GM23338 (cell line): ENCODE data around the gene PDCD2L. TPM values are rescaled to one million over a fixed set of nuclear protein-coding genes. Genes with fewer than 3 reads are reported as not detected.

Experiments
- ATAC-seq: fragments of 200-7000 bp; cut with Tn5 transposase; 3 replicates; pipeline ENCODE4 v1.9.1; 2020
- DNase-seq: peaks from one replicate; pipeline ENCODE4 v3.0.0-alpha.2; 2015; ENCODE audit warnings: low spot score
- H2AFZ ChIP-seq: fragments of 200-600 bp; sonication (generic); 2 replicates; pipeline ENCODE4 v1.8.0; 2016; ENCODE audit warnings: antibody characterized with exemption, mild to moderate bottlenecking, moderate library complexity
- H3F3A ChIP-seq: fragments of 200-600 bp; sonication (generic); replicated peaks from 2 replicates; pipeline ENCODE4 v1.8.0; 2017; ENCODE audit warnings: antibody characterized with exemption, mixed run types, low read depth
- H3K27ac ChIP-seq: fragments of 200-600 bp; sonication (generic); 2 replicates; pipeline ENCODE4 v1.6.1; 2016; ENCODE audit warnings: low read depth
- H3K27me3 ChIP-seq: fragments of 200-600 bp; sonication (generic); 2 replicates; pipeline ENCODE4 v1.8.0; 2016; ENCODE audit warnings: mild to moderate bottlenecking, mixed run types, moderate library complexity; ENCODE audit not compliant: insufficient read depth
- H3K36me3 ChIP-seq: fragments of 200-600 bp; sonication (generic); 2 replicates; pipeline ENCODE4 v1.8.0; 2016; ENCODE audit warnings: mild to moderate bottlenecking; ENCODE audit not compliant: insufficient read depth
- H3K4me1 ChIP-seq: fragments of 200-600 bp; sonication (generic); 2 replicates; pipeline ENCODE4 v1.8.0; 2016; ENCODE audit warnings: mild to moderate bottlenecking, moderate library complexity; ENCODE audit not compliant: insufficient read depth
- H3K4me2 ChIP-seq: fragments of 200-600 bp; sonication (generic); 2 replicates; pipeline ENCODE4 v1.7.1; 2017; ENCODE audit warnings: mixed run types
- H3K4me3 ChIP-seq: fragments of 200-600 bp; sonication (generic); 2 replicates; pipeline ENCODE4 v1.6.1; 2016; ENCODE audit warnings: mixed run types
- H3K79me2 ChIP-seq: fragments of 200-600 bp; sonication (generic); replicated peaks from 2 replicates; pipeline ENCODE4 v1.8.0; 2017; ENCODE audit warnings: mild to moderate bottlenecking; ENCODE audit not compliant: insufficient read depth
- H3K9me2 ChIP-seq: fragments of 200-600 bp; sonication (generic); 2 replicates; pipeline ENCODE4 v1.8.0; 2017; ENCODE audit not compliant: insufficient read depth
- H4K20me1 ChIP-seq: fragments of 200-600 bp; sonication (generic); replicated peaks from 2 replicates; pipeline ENCODE4 v1.8.0; 2017; ENCODE audit warnings: mild to moderate bottlenecking; ENCODE audit not compliant: insufficient read depth
- H3K27ac Mint-ChIP-seq: 2 replicates; pipeline ENCODE4 v1.8.0; 2020; ENCODE audit warnings: inconsistent platforms, mild to moderate bottlenecking, moderate library complexity, mixed read lengths
- H3K27me3 Mint-ChIP-seq: 3 replicates; pipeline ENCODE4 v1.8.0; 2022; ENCODE audit warnings: low read depth, mild to moderate bottlenecking, moderate library complexity, mixed read lengths, inconsistent platforms; ENCODE audit not compliant: insufficient read depth, poor library complexity
- H3K36me3 Mint-ChIP-seq: 3 replicates; pipeline ENCODE4 v1.8.0; 2021; ENCODE audit warnings: low read depth, mild to moderate bottlenecking, inconsistent platforms, moderate library complexity, mixed read lengths
- H3K4me1 Mint-ChIP-seq: 3 replicates; pipeline ENCODE4 v1.8.0; 2020; ENCODE audit warnings: mild to moderate bottlenecking, inconsistent platforms, mixed read lengths
- H3K4me3 Mint-ChIP-seq: 3 replicates; pipeline ENCODE4 v1.8.0; 2021; ENCODE audit warnings: moderate library complexity, mild to moderate bottlenecking, inconsistent platforms, mixed read lengths
- H3K9me3 Mint-ChIP-seq: 3 replicates; pipeline ENCODE4 v1.8.0; 2020; ENCODE audit warnings: moderate library complexity, mild to moderate bottlenecking, inconsistent platforms, mixed read lengths
- CREB1 ChIP-seq: fragments of 250-450 bp; sonication (Bioruptor Pico); IDR thresholded peaks from 2 replicates; pipeline ENCODE4 v1.5.0; 2020; ENCODE audit warnings: low read depth, mild to moderate bottlenecking, moderate library complexity
- EZH2 ChIP-seq: fragments of 200-600 bp; sonication (generic); IDR thresholded peaks from one replicate; pipeline ENCODE4 v1.8.0; 2017; ENCODE audit warnings: antibody characterized with exemption, mild to moderate bottlenecking, low read depth; ENCODE audit not compliant: unreplicated experiment
- EZH2phosphoT487 ChIP-seq: fragments of 200-600 bp; sonication (generic); IDR thresholded peaks from one replicate; pipeline ENCODE4 v1.8.1; 2018; ENCODE audit warnings: antibody characterized with exemption; ENCODE audit not compliant: unreplicated experiment
- JUNB ChIP-seq: IDR thresholded peaks from one replicate; pipeline ENCODE4 v1.6.1; 2016; ENCODE audit warnings: antibody characterized with exemption; ENCODE audit not compliant: unreplicated experiment
- NANOG ChIP-seq: IDR thresholded peaks from 2 replicates; pipeline ENCODE4 v1.6.1; 2016; ENCODE audit warnings: antibody characterized with exemption, borderline replicate concordance
- POLR2AphosphoS5 ChIP-seq: IDR thresholded peaks from 2 replicates; pipeline ENCODE4 v1.6.1; 2016; ENCODE audit warnings: antibody characterized with exemption, low read depth
- STAT1 ChIP-seq: IDR thresholded peaks from one replicate; pipeline ENCODE4 v1.6.1; 2016; ENCODE audit warnings: antibody characterized with exemption; ENCODE audit not compliant: unreplicated experiment
- ZNF114 ChIP-seq: fragments of 250-450 bp; sonication (Bioruptor Pico); IDR thresholded peaks from 2 replicates; pipeline ENCODE4 v1.5.0; 2020; ENCODE audit warnings: mild to moderate bottlenecking, moderate library complexity
- ZNF331 ChIP-seq: fragments of 250-450 bp; sonication (Bioruptor Pico); IDR thresholded peaks from 2 replicates; pipeline ENCODE4 v1.5.0; 2020; ENCODE audit warnings: low read depth, mild to moderate bottlenecking, moderate library complexity
- polyA plus RNA-seq: library from polyadenylated mRNA; unstranded; fragments of >200 nt; fragmentation: Nextera tagmentation; extraction: Ambion mirVana; gene quantifications from 2 replicates; pipeline ENCODE4 v1.2.1, GENCODE V29; 2016
- total RNA-seq: library from RNA; depleted of rRNA; stranded (reverse); fragments of >200 nt; shearing (Covaris generic); gene quantifications from 2 replicates; pipeline ENCODE4 v1.2.3, GENCODE V29; 2014
- TF ChIP-seq, protein P1 (sequence below), 2 experiments: fragments of 200-600 bp in 1 of 2; sonication (generic) in 1 of 2; conservative IDR thresholded peaks; 2 replicates each; pipeline versions ENCODE4 v1.5.1 to v1.6.1; 2016 to 2017; ENCODE audit warnings: antibody characterized with exemption in 2 of 2, low read depth in 2 of 2, mild to moderate bottlenecking in 2 of 2, moderate library complexity in 1 of 2
- TF ChIP-seq, protein P2 (sequence below): IDR thresholded peaks from 2 replicates; pipeline ENCODE4 v1.6.1; 2016; ENCODE audit warnings: antibody characterized with exemption
- TF ChIP-seq, protein P3 (sequence below): fragments of 250-450 bp; sonication (Bioruptor Pico); IDR thresholded peaks from 2 replicates; pipeline ENCODE4 v1.5.0; 2020; ENCODE audit warnings: mild to moderate bottlenecking, moderate library complexity
- TF ChIP-seq, protein P4 (sequence below): IDR thresholded peaks from one replicate; pipeline ENCODE4 v1.6.1; 2018; ENCODE audit warnings: antibody characterized with exemption; ENCODE audit not compliant: unreplicated experiment

Gene PDCD2L
- total and polyA plus RNA-seq, 2 experiments from 2014 or later, result 61.3 to 67.2 TPM

DNA sequence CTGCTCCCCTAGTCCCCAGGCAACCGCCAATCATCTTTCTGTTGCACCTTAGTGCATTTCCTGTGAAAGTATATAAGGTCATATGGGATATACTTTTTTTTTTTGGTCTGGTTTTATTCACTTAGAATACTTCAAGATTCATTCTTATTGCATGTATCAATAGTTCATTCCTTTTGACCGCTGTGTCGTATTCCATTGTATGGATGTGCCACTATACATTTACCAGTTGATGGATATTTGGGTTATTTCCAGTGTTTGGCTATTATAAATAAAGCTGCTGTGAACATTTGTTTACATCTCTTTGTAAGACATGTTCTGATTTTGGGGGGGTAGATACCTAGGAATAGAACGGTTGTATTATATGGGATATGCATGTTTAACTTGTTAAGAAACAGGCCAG lies 14.1 kb downstream of the PDCD2L start:
- no peak for ATAC-seq
- H3K36me3 Mint-ChIP-seq, result peaks cover 84% of the 10 kb centered on the region
- peaks cover 14% of the 10 kb centered on the region; the same call in 1 of the 2 replicates for H4K20me1 ChIP-seq
- H3K4me2 ChIP-seq, result no peak overlapping the region
- no peak overlapping the region for H3K4me3 Mint-ChIP-seq
- 0 out of 2 replicates have a peak, but pooled peaks cover 2% of the 10 kb centered on the region for H3F3A ChIP-seq
- H3K27me3 Mint-ChIP-seq, result no peaks in the 10 kb centered on the region
- H3K27me3 ChIP-seq, result no peaks in the 10 kb centered on the region
- no peak for DNase-seq
- no peaks in the 10 kb centered on the region for H3K9me2 ChIP-seq
- H3K36me3 ChIP-seq, result peaks cover 34% of the 10 kb centered on the region
- no peaks in the 10 kb centered on the region for H3K4me1 Mint-ChIP-seq
- H3K27ac ChIP-seq, result no peak overlapping the region
- H3K9me3 Mint-ChIP-seq, result no peaks in the 10 kb centered on the region
- H2AFZ ChIP-seq, result no peak overlapping the region
- H3K79me2 ChIP-seq, result peaks cover 25% of the 10 kb centered on the region
- no peaks in the 10 kb centered on the region for H3K4me1 ChIP-seq
- no peak overlapping the region for H3K4me3 ChIP-seq
- H3K27ac Mint-ChIP-seq, result no peak overlapping the region
- TF ChIP-seq CREB1 (CRISPR knock-in tag) (no peak), NANOG (no peak), POLR2AphosphoS5 (no peak), ZNF331 (CRISPR knock-in tag) (no peak), EZH2phosphoT487 (no peak), EZH2 (no peak), ZNF114 (CRISPR knock-in tag) (no peak), STAT1 (no peak), JUNB (no peak)
- TF ChIP-seq, protein P1, sequence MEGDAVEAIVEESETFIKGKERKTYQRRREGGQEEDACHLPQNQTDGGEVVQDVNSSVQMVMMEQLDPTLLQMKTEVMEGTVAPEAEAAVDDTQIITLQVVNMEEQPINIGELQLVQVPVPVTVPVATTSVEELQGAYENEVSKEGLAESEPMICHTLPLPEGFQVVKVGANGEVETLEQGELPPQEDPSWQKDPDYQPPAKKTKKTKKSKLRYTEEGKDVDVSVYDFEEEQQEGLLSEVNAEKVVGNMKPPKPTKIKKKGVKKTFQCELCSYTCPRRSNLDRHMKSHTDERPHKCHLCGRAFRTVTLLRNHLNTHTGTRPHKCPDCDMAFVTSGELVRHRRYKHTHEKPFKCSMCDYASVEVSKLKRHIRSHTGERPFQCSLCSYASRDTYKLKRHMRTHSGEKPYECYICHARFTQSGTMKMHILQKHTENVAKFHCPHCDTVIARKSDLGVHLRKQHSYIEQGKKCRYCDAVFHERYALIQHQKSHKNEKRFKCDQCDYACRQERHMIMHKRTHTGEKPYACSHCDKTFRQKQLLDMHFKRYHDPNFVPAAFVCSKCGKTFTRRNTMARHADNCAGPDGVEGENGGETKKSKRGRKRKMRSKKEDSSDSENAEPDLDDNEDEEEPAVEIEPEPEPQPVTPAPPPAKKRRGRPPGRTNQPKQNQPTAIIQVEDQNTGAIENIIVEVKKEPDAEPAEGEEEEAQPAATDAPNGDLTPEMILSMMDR (conservative IDR thresholded peaks at IDR 0.05; ENCODE audit: low read depth in 2 of 2), result no peak
- TF ChIP-seq, protein P2, sequence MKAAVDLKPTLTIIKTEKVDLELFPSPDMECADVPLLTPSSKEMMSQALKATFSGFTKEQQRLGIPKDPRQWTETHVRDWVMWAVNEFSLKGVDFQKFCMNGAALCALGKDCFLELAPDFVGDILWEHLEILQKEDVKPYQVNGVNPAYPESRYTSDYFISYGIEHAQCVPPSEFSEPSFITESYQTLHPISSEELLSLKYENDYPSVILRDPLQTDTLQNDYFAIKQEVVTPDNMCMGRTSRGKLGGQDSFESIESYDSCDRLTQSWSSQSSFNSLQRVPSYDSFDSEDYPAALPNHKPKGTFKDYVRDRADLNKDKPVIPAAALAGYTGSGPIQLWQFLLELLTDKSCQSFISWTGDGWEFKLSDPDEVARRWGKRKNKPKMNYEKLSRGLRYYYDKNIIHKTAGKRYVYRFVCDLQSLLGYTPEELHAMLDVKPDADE, result no peak
- TF ChIP-seq, protein P3, sequence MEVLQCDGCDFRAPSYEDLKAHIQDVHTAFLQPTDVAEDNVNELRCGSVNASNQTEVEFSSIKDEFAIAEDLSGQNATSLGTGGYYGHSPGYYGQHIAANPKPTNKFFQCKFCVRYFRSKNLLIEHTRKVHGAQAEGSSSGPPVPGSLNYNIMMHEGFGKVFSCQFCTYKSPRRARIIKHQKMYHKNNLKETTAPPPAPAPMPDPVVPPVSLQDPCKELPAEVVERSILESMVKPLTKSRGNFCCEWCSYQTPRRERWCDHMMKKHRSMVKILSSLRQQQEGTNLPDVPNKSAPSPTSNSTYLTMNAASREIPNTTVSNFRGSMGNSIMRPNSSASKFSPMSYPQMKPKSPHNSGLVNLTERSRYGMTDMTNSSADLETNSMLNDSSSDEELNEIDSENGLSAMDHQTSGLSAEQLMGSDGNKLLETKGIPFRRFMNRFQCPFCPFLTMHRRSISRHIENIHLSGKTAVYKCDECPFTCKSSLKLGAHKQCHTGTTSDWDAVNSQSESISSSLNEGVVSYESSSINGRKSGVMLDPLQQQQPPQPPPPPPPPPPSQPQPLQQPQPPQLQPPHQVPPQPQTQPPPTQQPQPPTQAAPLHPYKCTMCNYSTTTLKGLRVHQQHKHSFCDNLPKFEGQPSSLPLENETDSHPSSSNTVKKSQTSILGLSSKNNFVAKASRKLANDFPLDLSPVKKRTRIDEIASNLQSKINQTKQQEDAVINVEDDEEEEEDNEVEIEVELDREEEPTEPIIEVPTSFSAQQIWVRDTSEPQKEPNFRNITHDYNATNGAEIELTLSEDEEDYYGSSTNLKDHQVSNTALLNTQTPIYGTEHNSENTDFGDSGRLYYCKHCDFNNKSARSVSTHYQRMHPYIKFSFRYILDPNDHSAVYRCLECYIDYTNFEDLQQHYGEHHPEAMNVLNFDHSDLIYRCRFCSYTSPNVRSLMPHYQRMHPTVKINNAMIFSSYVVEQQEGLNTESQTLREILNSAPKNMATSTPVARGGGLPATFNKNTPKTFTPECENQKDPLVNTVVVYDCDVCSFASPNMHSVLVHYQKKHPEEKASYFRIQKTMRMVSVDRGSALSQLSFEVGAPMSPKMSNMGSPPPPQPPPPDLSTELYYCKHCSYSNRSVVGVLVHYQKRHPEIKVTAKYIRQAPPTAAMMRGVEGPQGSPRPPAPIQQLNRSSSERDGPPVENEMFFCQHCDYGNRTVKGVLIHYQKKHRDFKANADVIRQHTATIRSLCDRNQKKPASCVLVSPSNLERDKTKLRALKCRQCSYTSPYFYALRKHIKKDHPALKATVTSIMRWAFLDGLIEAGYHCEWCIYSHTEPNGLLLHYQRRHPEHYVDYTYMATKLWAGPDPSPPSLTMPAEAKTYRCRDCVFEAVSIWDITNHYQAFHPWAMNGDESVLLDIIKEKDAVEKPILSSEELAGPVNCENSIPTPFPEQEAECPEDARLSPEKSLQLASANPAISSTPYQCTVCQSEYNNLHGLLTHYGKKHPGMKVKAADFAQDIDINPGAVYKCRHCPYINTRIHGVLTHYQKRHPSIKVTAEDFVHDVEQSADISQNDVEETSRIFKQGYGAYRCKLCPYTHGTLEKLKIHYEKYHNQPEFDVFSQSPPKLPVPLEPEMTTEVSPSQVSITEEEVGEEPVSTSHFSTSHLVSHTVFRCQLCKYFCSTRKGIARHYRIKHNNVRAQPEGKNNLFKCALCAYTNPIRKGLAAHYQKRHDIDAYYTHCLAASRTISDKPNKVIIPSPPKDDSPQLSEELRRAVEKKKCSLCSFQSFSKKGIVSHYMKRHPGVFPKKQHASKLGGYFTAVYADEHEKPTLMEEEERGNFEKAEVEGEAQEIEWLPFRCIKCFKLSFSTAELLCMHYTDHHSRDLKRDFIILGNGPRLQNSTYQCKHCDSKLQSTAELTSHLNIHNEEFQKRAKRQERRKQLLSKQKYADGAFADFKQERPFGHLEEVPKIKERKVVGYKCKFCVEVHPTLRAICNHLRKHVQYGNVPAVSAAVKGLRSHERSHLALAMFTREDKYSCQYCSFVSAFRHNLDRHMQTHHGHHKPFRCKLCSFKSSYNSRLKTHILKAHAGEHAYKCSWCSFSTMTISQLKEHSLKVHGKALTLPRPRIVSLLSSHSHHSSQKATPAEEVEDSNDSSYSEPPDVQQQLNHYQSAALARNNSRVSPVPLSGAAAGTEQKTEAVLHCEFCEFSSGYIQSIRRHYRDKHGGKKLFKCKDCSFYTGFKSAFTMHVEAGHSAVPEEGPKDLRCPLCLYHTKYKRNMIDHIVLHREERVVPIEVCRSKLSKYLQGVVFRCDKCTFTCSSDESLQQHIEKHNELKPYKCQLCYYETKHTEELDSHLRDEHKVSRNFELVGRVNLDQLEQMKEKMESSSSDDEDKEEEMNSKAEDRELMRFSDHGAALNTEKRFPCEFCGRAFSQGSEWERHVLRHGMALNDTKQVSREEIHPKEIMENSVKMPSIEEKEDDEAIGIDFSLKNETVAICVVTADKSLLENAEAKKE (CRISPR knock-in tag), result no peak
- TF ChIP-seq, protein P4, sequence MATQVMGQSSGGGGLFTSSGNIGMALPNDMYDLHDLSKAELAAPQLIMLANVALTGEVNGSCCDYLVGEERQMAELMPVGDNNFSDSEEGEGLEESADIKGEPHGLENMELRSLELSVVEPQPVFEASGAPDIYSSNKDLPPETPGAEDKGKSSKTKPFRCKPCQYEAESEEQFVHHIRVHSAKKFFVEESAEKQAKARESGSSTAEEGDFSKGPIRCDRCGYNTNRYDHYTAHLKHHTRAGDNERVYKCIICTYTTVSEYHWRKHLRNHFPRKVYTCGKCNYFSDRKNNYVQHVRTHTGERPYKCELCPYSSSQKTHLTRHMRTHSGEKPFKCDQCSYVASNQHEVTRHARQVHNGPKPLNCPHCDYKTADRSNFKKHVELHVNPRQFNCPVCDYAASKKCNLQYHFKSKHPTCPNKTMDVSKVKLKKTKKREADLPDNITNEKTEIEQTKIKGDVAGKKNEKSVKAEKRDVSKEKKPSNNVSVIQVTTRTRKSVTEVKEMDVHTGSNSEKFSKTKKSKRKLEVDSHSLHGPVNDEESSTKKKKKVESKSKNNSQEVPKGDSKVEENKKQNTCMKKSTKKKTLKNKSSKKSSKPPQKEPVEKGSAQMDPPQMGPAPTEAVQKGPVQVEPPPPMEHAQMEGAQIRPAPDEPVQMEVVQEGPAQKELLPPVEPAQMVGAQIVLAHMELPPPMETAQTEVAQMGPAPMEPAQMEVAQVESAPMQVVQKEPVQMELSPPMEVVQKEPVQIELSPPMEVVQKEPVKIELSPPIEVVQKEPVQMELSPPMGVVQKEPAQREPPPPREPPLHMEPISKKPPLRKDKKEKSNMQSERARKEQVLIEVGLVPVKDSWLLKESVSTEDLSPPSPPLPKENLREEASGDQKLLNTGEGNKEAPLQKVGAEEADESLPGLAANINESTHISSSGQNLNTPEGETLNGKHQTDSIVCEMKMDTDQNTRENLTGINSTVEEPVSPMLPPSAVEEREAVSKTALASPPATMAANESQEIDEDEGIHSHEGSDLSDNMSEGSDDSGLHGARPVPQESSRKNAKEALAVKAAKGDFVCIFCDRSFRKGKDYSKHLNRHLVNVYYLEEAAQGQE, result no peak
